ENCODE data around the gene COASY.

COASY gene

GRCh38 chr17:42521036-42521435 lies 40.9 kb upstream of the COASY start:
- Histone ChIP-seq H3K9ac (ENCODE audit: low read length) (peak overlapping the region; percentile 58), H3K36me3 (ENCODE audit: control insufficient read depth, insufficient read depth, low read length) (peaks cover 4% of the 10 kb centered on the region), H3K9me3 (ENCODE audit: control insufficient read depth, low read length) (no peaks in the 10 kb centered on the region), H3K4me1 (ENCODE audit: control insufficient read depth, insufficient read depth, low read length) (peaks cover 54% of the 10 kb centered on the region), H3K4me3 (ENCODE audit: low read length) (no peak overlapping the region), H3K27me3 (ENCODE audit: control insufficient read depth, insufficient read depth, low read length) (no peaks in the 10 kb centered on the region)

GRCh38 chr17:42521666-42522262 lies 40.2 kb upstream of the COASY start:
- H3K4me1 ChIP-seq (ENCODE audit: control insufficient read depth, insufficient read depth, low read length) = peaks cover 54% of the 10 kb centered on the region
- no peaks in the 10 kb centered on the region for H3K9me3 ChIP-seq (ENCODE audit: control insufficient read depth, low read length)
- no peak overlapping the region for H3K4me3 ChIP-seq (ENCODE audit: low read length)
- H3K9ac ChIP-seq (ENCODE audit: low read length) = no peak overlapping the region
- no peaks in the 10 kb centered on the region for H3K27me3 ChIP-seq (ENCODE audit: control insufficient read depth, insufficient read depth, low read length)
- peaks cover 4% of the 10 kb centered on the region for H3K36me3 ChIP-seq (ENCODE audit: control insufficient read depth, insufficient read depth, low read length)

GRCh38 chr17:42522263-42522790 lies 39.6 kb upstream of the COASY start:
- Histone ChIP-seq H3K27me3 (ENCODE audit: control insufficient read depth, insufficient read depth, low read length) (no peaks in the 10 kb centered on the region), H3K4me1 (ENCODE audit: control insufficient read depth, insufficient read depth, low read length) (peaks cover 50% of the 10 kb centered on the region), H3K4me3 (ENCODE audit: low read length) (no peak overlapping the region), H3K9me3 (ENCODE audit: control insufficient read depth, low read length) (no peaks in the 10 kb centered on the region), H3K36me3 (ENCODE audit: control insufficient read depth, insufficient read depth, low read length) (peaks cover 4% of the 10 kb centered on the region), H3K9ac (ENCODE audit: low read length) (no peak overlapping the region)

GRCh38 chr17:42522798-42523278 lies 39.1 kb upstream of the COASY start:
- peaks cover 45% of the 10 kb centered on the region for H3K4me1 ChIP-seq (ENCODE audit: control insufficient read depth, insufficient read depth, low read length)

GRCh38 chr17:42525221-42525620 lies 36.7 kb upstream of the COASY start:
- Histone ChIP-seq H3K4me3 (ENCODE audit: low read length) (no peak overlapping the region), H3K4me1 (ENCODE audit: control insufficient read depth, insufficient read depth, low read length) (peaks cover 26% of the 10 kb centered on the region)

More at GRCh38 chr17:42522798-42523278, 39.1 kb upstream of the COASY start:
- no peaks in the 10 kb centered on the region for H3K27me3 ChIP-seq (ENCODE audit: control insufficient read depth, insufficient read depth, low read length)
- no peak overlapping the region for H3K4me3 ChIP-seq (ENCODE audit: low read length)
- no peaks in the 10 kb centered on the region for H3K9me3 ChIP-seq (ENCODE audit: control insufficient read depth, low read length)
- no peak overlapping the region for H3K9ac ChIP-seq (ENCODE audit: low read length)
- H3K36me3 ChIP-seq (ENCODE audit: control insufficient read depth, insufficient read depth, low read length) = peaks cover 4% of the 10 kb centered on the region

GRCh38 chr17:42526031-42526444 lies 35.9 kb upstream of the COASY start:
- H3K27me3 ChIP-seq (ENCODE audit: control insufficient read depth, insufficient read depth, low read length) = no peaks in the 10 kb centered on the region
- no peak overlapping the region for H3K4me3 ChIP-seq (ENCODE audit: low read length)
- H3K9ac ChIP-seq (ENCODE audit: low read length) = no peak overlapping the region
- H3K36me3 ChIP-seq (ENCODE audit: control insufficient read depth, insufficient read depth, low read length) = peaks cover 4% of the 10 kb centered on the region
- H3K4me1 ChIP-seq (ENCODE audit: control insufficient read depth, insufficient read depth, low read length) = peaks cover 24% of the 10 kb centered on the region
- no peaks in the 10 kb centered on the region for H3K9me3 ChIP-seq (ENCODE audit: control insufficient read depth, low read length)

More at GRCh38 chr17:42525221-42525620, 36.7 kb upstream of the COASY start:
- H3K27me3 ChIP-seq (ENCODE audit: control insufficient read depth, insufficient read depth, low read length) = no peaks in the 10 kb centered on the region
- no peaks in the 10 kb centered on the region for H3K9me3 ChIP-seq (ENCODE audit: control insufficient read depth, low read length)
- H3K36me3 ChIP-seq (ENCODE audit: control insufficient read depth, insufficient read depth, low read length) = peaks cover 4% of the 10 kb centered on the region
- no peak overlapping the region for H3K9ac ChIP-seq (ENCODE audit: low read length)

- H3K27me3 ChIP-seq (ENCODE audit: control insufficient read depth, insufficient read depth, low read length) = no peaks in the 10 kb centered on the region
- H3K4me1 ChIP-seq (ENCODE audit: control insufficient read depth, insufficient read depth, low read length) = peaks cover 18% of the 10 kb centered on the region
- H3K9me3 ChIP-seq (ENCODE audit: control insufficient read depth, low read length) = no peaks in the 10 kb centered on the region
- no peaks in the 10 kb centered on the region for H3K36me3 ChIP-seq (ENCODE audit: control insufficient read depth, insufficient read depth, low read length)
- no peak overlapping the region for H3K9ac ChIP-seq (ENCODE audit: low read length)
- no peak overlapping the region for H3K4me3 ChIP-seq (ENCODE audit: low read length)
Observed at GRCh38 chr17:42527932-42528331, 34.0 kb upstream of the COASY start.

GRCh38 chr17:42529061-42529460 lies 32.9 kb upstream of the COASY start:
- no peak overlapping the region for H3K4me3 ChIP-seq (ENCODE audit: low read length)
- peaks cover 18% of the 10 kb centered on the region for H3K4me1 ChIP-seq (ENCODE audit: control insufficient read depth, insufficient read depth, low read length)
- H3K9me3 ChIP-seq (ENCODE audit: control insufficient read depth, low read length) = no peaks in the 10 kb centered on the region
- no peaks in the 10 kb centered on the region for H3K27me3 ChIP-seq (ENCODE audit: control insufficient read depth, insufficient read depth, low read length)
- no peak overlapping the region for H3K9ac ChIP-seq (ENCODE audit: low read length)
- H3K36me3 ChIP-seq (ENCODE audit: control insufficient read depth, insufficient read depth, low read length) = no peaks in the 10 kb centered on the region

- H3K9ac ChIP-seq (ENCODE audit: low read length) = no peak overlapping the region
- H3K4me1 ChIP-seq (ENCODE audit: control insufficient read depth, insufficient read depth, low read length) = peaks cover 29% of the 10 kb centered on the region
- H3K36me3 ChIP-seq (ENCODE audit: control insufficient read depth, insufficient read depth, low read length) = no peaks in the 10 kb centered on the region
- no peaks in the 10 kb centered on the region for H3K27me3 ChIP-seq (ENCODE audit: control insufficient read depth, insufficient read depth, low read length)
- H3K4me3 ChIP-seq (ENCODE audit: low read length) = no peak overlapping the region
- H3K9me3 ChIP-seq (ENCODE audit: control insufficient read depth, low read length) = no peaks in the 10 kb centered on the region
Observed at GRCh38 chr17:42530952-42531454, 30.9 kb upstream of the COASY start.

- Histone ChIP-seq H3K27me3 (ENCODE audit: control insufficient read depth, insufficient read depth, low read length) (no peaks in the 10 kb centered on the region), H3K9ac (ENCODE audit: low read length) (peak overlapping the region; percentile 20), H3K36me3 (ENCODE audit: control insufficient read depth, insufficient read depth, low read length) (no peaks in the 10 kb centered on the region), H3K4me1 (ENCODE audit: control insufficient read depth, insufficient read depth, low read length) (peaks cover 29% of the 10 kb centered on the region), H3K9me3 (ENCODE audit: control insufficient read depth, low read length) (no peaks in the 10 kb centered on the region), H3K4me3 (ENCODE audit: low read length) (no peak overlapping the region)
Observed at GRCh38 chr17:42531455-42532354, 30.2 kb upstream of the COASY start.

- Histone ChIP-seq H3K9me3 (ENCODE audit: control insufficient read depth, low read length) (no peaks in the 10 kb centered on the region), H3K4me1 (ENCODE audit: control insufficient read depth, insufficient read depth, low read length) (peaks cover 31% of the 10 kb centered on the region), H3K27me3 (ENCODE audit: control insufficient read depth, insufficient read depth, low read length) (no peaks in the 10 kb centered on the region), H3K36me3 (ENCODE audit: control insufficient read depth, insufficient read depth, low read length) (no peaks in the 10 kb centered on the region), H3K9ac (ENCODE audit: low read length) (peak overlapping the region; percentile 80), H3K4me3 (ENCODE audit: low read length) (peak overlapping the region; percentile 57)
Observed at GRCh38 chr17:42535155-42536047, 26.5 kb upstream of the COASY start.

Measured in mucosa of stomach (tissue), 1 donor.